HAP-1 (cell line): ENCODE measurements around the gene SMPDL3A.

Experiments
- DNase-seq, 2 experiments: peaks; one replicate each; pipeline ENCODE4 v3.0.0-alpha.2; 2016 to 2020; ENCODE audit warnings: low spot score in 2 of 2
- H3K27me3 ChIP-seq: fragments of 250-450 bp; sonication (Bioruptor Pico); 2 replicates; pipeline ENCODE4 v1.5.1; 2020; ENCODE audit warnings: low read depth, mild to moderate bottlenecking, moderate library complexity
- H3K36me3 ChIP-seq: fragments of 250-450 bp; sonication (Bioruptor Pico); replicated peaks from 2 replicates; pipeline ENCODE4 v1.5.1; 2020; ENCODE audit warnings: mild to moderate bottlenecking
- H3K4me1 ChIP-seq: fragments of 250-450 bp; sonication (Bioruptor Pico); 2 replicates; pipeline ENCODE4 v1.5.1; 2020; ENCODE audit warnings: mild to moderate bottlenecking
- H3K4me3 ChIP-seq: fragments of 250-450 bp; sonication (Bioruptor Pico); 2 replicates; pipeline ENCODE4 v1.5.1; 2020; ENCODE audit warnings: mild to moderate bottlenecking, moderate library complexity
- H3K9me3 ChIP-seq: fragments of 250-450 bp; sonication (Bioruptor Pico); 2 replicates; pipeline ENCODE4 v1.5.1; 2020; ENCODE audit warnings: mild to moderate bottlenecking, moderate library complexity
- in situ Hi-C: fragments of 300-500 bp; cut with MboI; formaldehyde crosslinking; loops from 3 replicates; pipeline ENCODE4 v1.14.3; 2020; ENCODE audit warnings: low sequenced_read_pairs, inconsistent platforms, mixed read lengths

The SMPDL3A gene

GRCh38 chr6:122785891-122786290 is 3.2 kb upstream of the SMPDL3A start:
- no peaks in the 10 kb centered on the region for H3K9me3 ChIP-seq
- peaks cover 6% of the 10 kb centered on the region for H3K4me1 ChIP-seq
- H3K4me3 ChIP-seq = no peak overlapping the region
- in situ Hi-C loops = no loop called here
- DNase-seq = no peak
- H3K27me3 ChIP-seq = peaks cover 8% of the 10 kb centered on the region
- H3K36me3 ChIP-seq = no peaks in the 10 kb centered on the region

DNA sequence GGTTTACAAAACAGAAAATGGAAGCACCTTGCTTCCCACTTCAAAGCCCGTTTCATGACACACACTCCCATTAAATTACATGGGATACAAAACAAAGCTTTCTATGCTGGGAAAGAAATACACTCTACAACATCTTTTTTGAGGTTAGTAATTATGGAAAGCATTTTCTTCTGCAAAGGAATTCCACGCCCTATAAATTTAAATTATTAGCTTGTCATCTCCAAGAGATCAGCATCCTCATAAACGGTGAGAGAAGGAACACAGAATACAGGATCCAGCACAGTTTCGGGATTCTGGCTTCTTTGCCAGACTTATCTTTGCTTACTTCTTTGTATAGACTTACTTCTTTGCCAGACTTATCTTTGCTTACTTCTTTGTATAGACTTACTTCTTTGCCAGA is 1.3 kb upstream of the SMPDL3A start:
- Histone ChIP-seq H3K9me3 (no peaks in the 10 kb centered on the region), H3K4me1 (peaks cover 6% of the 10 kb centered on the region), H3K36me3 (no peaks in the 10 kb centered on the region), H3K27me3 (peaks cover 8% of the 10 kb centered on the region), H3K4me3 (no peak overlapping the region)
- in situ Hi-C loops = no loop called here
- DNase-seq = no peak

DNA sequence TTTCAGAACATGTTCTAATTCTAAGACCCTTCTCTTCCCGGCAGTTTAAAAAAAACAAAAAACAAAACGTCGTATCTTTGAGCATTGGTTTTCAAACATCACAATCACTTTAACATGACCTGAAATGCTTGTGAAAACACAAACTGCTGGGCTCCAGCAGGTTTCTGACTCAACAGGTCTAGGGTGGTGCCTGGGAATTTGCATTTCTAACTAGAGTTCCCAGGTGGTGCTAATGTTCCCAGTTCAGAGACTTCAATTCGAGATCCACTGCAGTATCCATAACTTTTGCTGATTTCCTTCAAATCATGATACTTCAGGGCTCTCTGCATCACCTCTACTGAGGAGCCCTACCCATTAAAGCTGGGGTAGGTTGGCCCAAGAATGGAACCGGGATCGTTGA is 850 bp upstream of the SMPDL3A start:
- no peak overlapping the region for H3K4me3 ChIP-seq
- in situ Hi-C loops = no loop called here
- H3K9me3 ChIP-seq = no peaks in the 10 kb centered on the region
- H3K36me3 ChIP-seq = no peaks in the 10 kb centered on the region
- H3K4me1 ChIP-seq = peaks cover 6% of the 10 kb centered on the region
- no peak for DNase-seq
- H3K27me3 ChIP-seq = peaks cover 5% of the 10 kb centered on the region; the same call in 1 of the 2 replicates

DNA sequence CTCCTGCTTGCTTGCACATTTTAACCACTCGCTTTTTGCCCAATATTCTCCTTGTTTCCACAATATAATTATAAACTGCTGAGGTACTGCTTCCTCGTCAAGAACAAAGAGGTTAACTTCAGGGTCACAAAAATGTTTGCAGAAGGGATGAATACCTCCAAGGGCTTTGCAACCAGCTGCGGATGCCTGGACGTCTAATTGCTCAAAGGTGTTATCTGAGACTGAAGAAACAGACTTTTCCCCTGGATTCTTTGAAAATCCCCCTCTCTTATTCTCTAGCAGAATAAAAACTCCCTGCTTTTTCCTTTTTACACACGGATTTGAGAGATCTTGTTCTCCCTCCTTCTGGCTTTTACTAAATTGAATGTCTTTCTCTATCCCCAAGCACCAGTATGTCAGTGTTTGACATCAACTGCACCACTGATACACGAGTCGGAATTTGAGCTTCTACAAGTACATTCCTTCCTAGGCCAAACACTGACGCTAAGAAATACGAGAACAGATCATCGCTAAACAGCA is 336 bp upstream of the SMPDL3A start:
- Histone ChIP-seq H3K36me3 (no peaks in the 10 kb centered on the region), H3K4me3 (peak overlapping the region; percentile 51), H3K4me1 (peaks cover 6% of the 10 kb centered on the region), H3K9me3 (no peaks in the 10 kb centered on the region), H3K27me3 (peaks cover 3% of the 10 kb centered on the region; the same call in 1 of the 2 replicates)
- in situ Hi-C loops = no loop called here
- no peak for DNase-seq

DNA sequence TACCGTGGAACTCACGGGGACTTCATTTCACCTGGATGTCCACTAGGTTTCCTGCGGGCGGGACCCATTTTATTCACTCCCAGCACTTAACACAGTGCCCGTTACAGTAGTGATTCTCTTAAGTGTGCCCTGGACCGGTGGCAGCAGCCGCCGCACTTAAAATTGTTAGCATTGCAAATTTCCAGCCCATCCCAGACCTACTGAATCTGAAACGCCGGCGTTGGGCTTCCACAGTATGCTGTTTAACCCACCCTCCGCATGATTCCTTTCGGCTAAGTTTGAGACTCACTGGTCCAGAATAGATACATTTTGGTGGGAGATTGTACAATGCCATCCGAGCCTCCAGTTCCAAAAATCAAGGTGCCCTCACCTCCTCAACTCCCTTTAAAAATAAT is 967 bp downstream of the SMPDL3A start:
- Histone ChIP-seq H3K9me3 (no peaks in the 10 kb centered on the region), H3K4me1 (peaks cover 6% of the 10 kb centered on the region), H3K27me3 (peaks cover 2% of the 10 kb centered on the region; the same call in 1 of the 2 replicates), H3K4me3 (peak overlapping the region; percentile 51), H3K36me3 (no peaks in the 10 kb centered on the region)
- DNase-seq = no peak
- in situ Hi-C loops = no loop called here

DNA sequence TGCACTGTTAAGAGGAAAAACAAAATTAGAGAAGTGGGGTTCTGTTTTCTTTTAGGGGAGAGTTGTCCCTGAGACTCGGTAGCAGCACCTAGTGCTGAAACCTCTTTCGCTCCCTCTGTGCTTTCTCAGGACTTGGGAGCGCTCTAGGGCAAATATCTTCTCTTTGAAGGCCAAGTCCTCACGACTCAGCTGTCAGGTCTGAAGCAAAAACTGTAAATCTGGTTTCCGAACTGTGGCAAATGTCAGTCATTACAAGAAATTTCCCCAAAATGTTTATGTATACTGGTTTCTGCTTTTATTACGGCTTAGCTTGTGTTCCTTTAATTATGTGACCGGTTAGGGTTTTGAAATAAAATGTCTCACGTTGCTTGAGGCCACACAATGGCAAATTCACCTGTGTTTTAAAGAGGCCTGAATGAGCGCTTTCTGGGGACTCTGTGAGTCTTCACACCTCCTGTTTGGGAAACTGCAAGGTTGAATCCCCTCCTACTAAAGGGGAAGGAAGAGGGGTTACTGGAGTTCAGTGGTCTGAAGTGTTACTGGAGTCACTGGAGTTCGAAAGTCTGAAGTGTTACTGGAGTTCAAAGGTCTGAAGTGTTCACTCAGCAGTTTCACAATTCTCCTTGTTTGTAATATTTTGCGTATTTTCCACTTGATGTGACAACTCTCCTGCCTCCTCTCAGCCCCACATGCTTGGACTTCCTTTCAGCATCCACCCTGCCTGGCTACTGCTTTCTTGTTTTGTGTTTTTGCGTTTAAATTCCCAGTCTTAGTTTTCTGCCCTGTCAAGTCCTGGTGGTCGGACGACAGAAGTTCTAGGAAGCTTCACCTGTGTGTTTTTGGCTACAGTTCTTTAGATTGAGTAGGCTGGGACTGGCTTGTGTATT is 1.6 kb downstream of the SMPDL3A start:
- Histone ChIP-seq H3K9me3 (no peaks in the 10 kb centered on the region), H3K27me3 (peaks cover 2% of the 10 kb centered on the region; the same call in 1 of the 2 replicates), H3K4me3 (peak overlapping the region; percentile 51), H3K36me3 (no peaks in the 10 kb centered on the region), H3K4me1 (peaks cover 6% of the 10 kb centered on the region)
- in situ Hi-C loops = no loop called here
- no peak for DNase-seq

DNA sequence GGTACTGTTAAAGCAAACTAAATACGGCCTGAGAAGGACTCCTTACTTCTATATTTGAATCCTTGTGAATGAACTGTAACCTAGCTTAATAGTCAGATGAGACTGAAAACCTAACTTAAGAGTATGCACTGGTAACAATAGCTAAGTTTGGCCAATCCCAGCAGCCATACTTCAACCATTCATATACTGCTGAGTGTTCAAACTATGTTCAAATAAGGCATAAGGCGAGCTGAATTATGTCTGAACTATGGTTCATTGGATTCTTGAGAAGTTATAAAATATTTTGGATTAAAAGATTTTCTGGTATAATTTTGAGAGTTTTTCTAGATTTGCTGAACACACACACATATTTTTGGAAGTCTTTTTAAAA is 2.2 kb downstream of the SMPDL3A start:
- in situ Hi-C loops = no loop called here

DNA sequence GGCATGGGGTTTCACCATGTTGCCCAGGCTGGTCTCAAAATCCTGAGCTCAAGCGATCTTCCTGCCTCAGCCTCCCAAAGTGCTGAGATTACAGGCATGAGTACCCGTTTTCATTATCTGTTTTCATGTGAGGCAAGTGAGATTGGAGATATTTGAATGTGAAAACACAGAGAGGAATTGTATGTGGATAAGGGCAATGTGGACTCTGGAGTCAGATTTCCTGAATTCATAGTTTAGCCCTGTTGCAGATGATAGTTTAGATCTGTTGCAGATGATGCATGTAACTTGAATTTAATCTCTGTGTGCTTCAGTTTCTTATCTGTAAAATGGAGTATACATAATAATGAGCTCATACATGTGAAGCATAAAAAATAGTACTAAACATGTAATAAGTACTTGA is 3.7 kb downstream of the SMPDL3A start:
- in situ Hi-C loops = no loop called here

More for the DNA sequence above, 2.2 kb downstream of the SMPDL3A start:
- no peaks in the 10 kb centered on the region for H3K36me3 ChIP-seq
- H3K4me1 ChIP-seq = peaks cover 6% of the 10 kb centered on the region
- H3K27me3 ChIP-seq = no peaks in the 10 kb centered on the region; the same call in 1 of the 2 replicates
- H3K4me3 ChIP-seq = no peak overlapping the region
- DNase-seq = no peak
- no peaks in the 10 kb centered on the region for H3K9me3 ChIP-seq

GRCh38 chr6:122797537-122797936 is 8.5 kb downstream of the SMPDL3A start:
- Histone ChIP-seq H3K27me3 (no peaks in the 10 kb centered on the region; the same call in 1 of the 2 replicates), H3K4me3 (no peak overlapping the region), H3K9me3 (no peaks in the 10 kb centered on the region), H3K36me3 (no peaks in the 10 kb centered on the region), H3K4me1 (no peaks in the 10 kb centered on the region)
- DNase-seq = no peak
- in situ Hi-C loops = no loop called here

More for the DNA sequence above, 3.7 kb downstream of the SMPDL3A start:
- DNase-seq = no peak
- Histone ChIP-seq H3K36me3 (no peaks in the 10 kb centered on the region), H3K9me3 (no peaks in the 10 kb centered on the region), H3K4me3 (no peak overlapping the region), H3K27me3 (no peaks in the 10 kb centered on the region; the same call in 1 of the 2 replicates), H3K4me1 (peaks cover 6% of the 10 kb centered on the region)

DNA sequence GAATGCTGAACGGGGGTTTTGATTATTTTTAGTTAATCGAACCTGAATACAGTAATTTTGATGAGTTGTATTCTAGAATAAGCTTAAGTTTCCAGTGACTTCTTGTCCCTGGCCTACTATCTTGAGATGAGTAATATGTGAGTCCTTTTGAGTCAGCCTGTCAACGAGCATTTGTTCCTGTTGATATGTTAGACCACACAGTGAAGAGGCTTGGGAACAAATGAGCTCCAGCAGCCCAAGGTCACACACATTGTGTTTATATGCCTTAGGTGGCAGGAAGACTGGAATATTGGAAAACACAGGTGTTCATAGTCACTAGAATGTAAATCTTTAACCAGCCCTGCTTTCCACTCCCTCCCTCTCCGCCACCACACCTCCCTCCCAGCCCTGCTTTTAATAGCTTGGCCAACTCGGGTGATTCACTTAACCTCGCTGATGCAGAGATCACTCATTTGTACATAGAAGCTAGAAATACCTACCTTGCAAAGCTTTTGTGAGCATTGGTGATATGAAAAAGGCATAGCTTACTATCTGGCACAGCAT is 9.1 kb downstream of the SMPDL3A start:
- DNase-seq = no peak
- Histone ChIP-seq H3K36me3 (no peaks in the 10 kb centered on the region), H3K27me3 (no peaks in the 10 kb centered on the region; the same call in 1 of the 2 replicates), H3K9me3 (no peaks in the 10 kb centered on the region), H3K4me1 (no peaks in the 10 kb centered on the region), H3K4me3 (no peak overlapping the region)
- in situ Hi-C loops = no loop called here

DNA sequence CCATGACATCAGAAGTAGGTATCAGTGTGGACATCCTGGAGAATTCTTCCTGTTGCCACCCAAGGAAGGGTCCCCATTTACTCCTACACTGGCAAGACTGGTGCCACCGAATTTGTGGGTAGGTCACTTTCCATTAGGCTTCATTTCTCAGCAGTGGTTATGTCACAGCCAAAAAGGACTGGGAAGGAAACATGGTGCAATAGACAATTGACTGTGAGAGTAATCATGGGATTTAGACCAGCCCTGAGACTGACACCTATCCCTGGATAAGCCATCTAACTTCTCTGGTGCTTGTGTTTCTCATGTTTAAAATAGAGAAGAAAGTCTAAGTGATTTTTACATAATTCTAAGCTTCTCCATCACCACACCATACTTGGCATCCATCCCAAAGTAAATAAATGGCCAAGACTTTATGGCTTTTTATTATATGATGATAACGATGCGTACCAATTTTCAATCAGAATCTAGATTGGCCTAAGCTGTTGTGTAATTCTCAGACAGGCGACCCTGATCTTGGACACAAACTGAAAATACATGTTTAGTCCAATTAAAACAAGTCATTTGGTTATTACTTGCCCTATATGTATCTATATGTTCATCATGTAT is 10.2 kb downstream of the SMPDL3A start:
- DNase-seq = no peak
- no peaks in the 10 kb centered on the region for H3K9me3 ChIP-seq
- H3K36me3 ChIP-seq = no peaks in the 10 kb centered on the region
- no peak overlapping the region for H3K4me3 ChIP-seq
- no peaks in the 10 kb centered on the region for H3K27me3 ChIP-seq
- H3K4me1 ChIP-seq = no peaks in the 10 kb centered on the region
- in situ Hi-C loops = no loop called here

- Histone ChIP-seq H3K36me3 (no peaks in the 10 kb centered on the region), H3K9me3 (no peaks in the 10 kb centered on the region), H3K27me3 (no peaks in the 10 kb centered on the region), H3K4me1 (no peaks in the 10 kb centered on the region), H3K4me3 (no peak overlapping the region)
- DNase-seq = no peak
- in situ Hi-C loops = no loop called here
Observed at GRCh38 chr6:122799916-122800686, 11.0 kb downstream of the SMPDL3A start.

DNA sequence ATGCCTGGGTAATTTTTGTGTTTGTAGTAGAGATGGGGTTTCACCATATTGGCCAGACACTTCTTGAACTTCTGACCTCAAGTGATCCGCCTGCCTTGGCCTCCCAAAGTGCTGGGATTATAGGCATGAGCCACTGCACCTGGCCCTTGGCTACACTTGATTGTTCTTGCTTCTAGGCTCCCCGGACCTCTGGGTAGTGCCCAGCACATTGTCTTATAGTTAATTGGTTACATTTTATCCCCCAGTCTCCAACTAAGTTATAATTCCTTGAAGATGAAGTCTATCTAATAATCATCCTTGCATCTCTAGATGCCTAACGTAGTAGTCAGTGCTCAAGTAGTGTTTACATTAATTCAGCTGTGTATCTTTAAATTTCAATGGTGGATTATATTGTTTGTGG is 11.8 kb downstream of the SMPDL3A start:
- H3K27me3 ChIP-seq = no peaks in the 10 kb centered on the region
- H3K36me3 ChIP-seq = no peaks in the 10 kb centered on the region
- H3K4me1 ChIP-seq = no peaks in the 10 kb centered on the region
- H3K9me3 ChIP-seq = no peaks in the 10 kb centered on the region
- in situ Hi-C loops = no loop called here
- H3K4me3 ChIP-seq = no peak overlapping the region
- no peak for DNase-seq
